Measurements from ENCODE around the gene KCNIP1. TPM values are rescaled to one million over a fixed set of nuclear protein-coding genes. Genes with fewer than 3 reads are reported as not detected.

Gene KCNIP1
- total and polyA plus RNA-seq, 2 of the 13 experiments (the other 11 are each of a cell fraction or from before 2014, with no cell fraction given), result not detected

DNA sequence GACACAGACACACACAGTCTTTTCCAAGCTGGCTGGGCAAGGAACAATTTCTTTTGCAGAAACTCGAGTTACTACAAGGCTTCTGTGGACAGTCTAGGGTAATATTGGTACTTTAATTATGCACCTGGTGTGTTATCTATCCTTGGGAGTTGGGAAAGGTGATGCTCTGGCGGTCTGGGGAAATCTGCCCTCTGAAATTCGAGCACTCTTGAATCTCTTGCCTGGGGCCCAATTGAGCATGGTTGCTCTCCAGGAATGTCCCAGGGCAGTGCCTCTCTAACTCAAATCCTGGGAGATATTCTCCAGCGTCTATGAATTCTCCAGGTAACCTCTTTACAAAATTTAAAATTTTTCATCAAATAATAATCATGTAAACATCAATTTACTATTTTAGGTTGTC lies 69.3 kb downstream of the KCNIP1 start (continued):
- TF ChIP-seq ZKSCAN1 (IDR thresholded peaks at IDR 0.05; ENCODE audit: low read length) (no peak), GFI1 (CRISPR knock-in tag; IDR thresholded peaks at IDR 0.05; ENCODE audit: borderline replicate concordance) (no peak), TBP (CRISPR knock-in tag; IDR thresholded peaks at IDR 0.05) (no peak), ZNF776 (CRISPR knock-in tag; IDR thresholded peaks at IDR 0.05) (no peak), ZNF160 (CRISPR knock-in tag; IDR thresholded peaks at IDR 0.05) (no peak), ZNF607 (CRISPR knock-in tag; IDR thresholded peaks at IDR 0.05; ENCODE audit: borderline replicate concordance) (no peak), CEBPG (CRISPR knock-in tag; IDR thresholded peaks at IDR 0.05) (no peak), PRPF4 (IDR thresholded peaks at IDR 0.05; ENCODE audit: low read depth, low read length, poor library complexity, severe bottlenecking) (no peak), RBM22 (optimal IDR thresholded peaks at IDR 0.05; ENCODE audit: low read length) (no peak), CHD2 (IDR thresholded peaks at IDR 0.05; ENCODE audit: low read depth, low read length) (no peak), ZNF383 (CRISPR knock-in tag; IDR thresholded peaks at IDR 0.05; ENCODE audit: borderline replicate concordance) (no peak), MEF2D (CRISPR knock-in tag; IDR thresholded peaks at IDR 0.05) (no peak)
- TF ChIP-seq, protein P1, sequence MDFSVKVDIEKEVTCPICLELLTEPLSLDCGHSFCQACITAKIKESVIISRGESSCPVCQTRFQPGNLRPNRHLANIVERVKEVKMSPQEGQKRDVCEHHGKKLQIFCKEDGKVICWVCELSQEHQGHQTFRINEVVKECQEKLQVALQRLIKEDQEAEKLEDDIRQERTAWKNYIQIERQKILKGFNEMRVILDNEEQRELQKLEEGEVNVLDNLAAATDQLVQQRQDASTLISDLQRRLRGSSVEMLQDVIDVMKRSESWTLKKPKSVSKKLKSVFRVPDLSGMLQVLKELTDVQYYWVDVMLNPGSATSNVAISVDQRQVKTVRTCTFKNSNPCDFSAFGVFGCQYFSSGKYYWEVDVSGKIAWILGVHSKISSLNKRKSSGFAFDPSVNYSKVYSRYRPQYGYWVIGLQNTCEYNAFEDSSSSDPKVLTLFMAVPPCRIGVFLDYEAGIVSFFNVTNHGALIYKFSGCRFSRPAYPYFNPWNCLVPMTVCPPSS (IDR thresholded peaks at IDR 0.05), result no peak
- TF ChIP-seq, protein P2, sequence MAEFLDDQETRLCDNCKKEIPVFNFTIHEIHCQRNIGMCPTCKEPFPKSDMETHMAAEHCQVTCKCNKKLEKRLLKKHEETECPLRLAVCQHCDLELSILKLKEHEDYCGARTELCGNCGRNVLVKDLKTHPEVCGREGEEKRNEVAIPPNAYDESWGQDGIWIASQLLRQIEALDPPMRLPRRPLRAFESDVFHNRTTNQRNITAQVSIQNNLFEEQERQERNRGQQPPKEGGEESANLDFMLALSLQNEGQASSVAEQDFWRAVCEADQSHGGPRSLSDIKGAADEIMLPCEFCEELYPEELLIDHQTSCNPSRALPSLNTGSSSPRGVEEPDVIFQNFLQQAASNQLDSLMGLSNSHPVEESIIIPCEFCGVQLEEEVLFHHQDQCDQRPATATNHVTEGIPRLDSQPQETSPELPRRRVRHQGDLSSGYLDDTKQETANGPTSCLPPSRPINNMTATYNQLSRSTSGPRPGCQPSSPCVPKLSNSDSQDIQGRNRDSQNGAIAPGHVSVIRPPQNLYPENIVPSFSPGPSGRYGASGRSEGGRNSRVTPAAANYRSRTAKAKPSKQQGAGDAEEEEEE (CRISPR knock-in tag; IDR thresholded peaks at IDR 0.05; ENCODE audit: borderline replicate concordance), result no peak

Data from HepG2 (cell line).